ENCODE measurements around the gene GM2A.
"Not testable (repeated sequence)": the region's sequence is repeated elsewhere in the genome, so short reads cannot be mapped to it uniquely, and the experiment has no call there.

GM2A gene

DNA sequence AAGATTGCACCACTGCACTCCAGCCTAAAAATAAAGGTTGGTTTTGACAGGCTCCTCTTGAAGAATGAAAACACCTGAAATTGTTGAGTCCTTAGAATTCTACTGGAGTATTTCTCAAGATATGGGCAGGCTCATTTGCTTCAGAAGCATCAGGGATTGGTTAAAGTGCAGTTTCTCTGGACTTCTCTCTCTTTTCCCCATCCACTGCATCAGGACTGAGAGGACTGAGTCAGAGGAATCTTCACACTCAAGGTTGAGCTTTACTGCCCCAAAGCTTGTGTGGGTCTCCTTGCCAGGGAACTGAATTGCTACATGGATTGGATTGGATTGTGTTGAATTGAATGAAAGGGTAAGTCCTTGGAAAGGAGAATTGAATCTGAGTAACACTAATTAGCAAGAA lies 21.6 kb upstream of the GM2A start:
- Histone ChIP-seq H3K4me3 (ENCODE audit: low read length) (no peak overlapping the region), H3K9ac (ENCODE audit: low read length) (no peak overlapping the region), H3K36me3 (ENCODE audit: control insufficient read depth, insufficient read depth, low read length) (no peaks in the 10 kb centered on the region), H3K27me3 (ENCODE audit: control insufficient read depth, insufficient read depth, low read length) (no peaks in the 10 kb centered on the region), H3K9me3 (ENCODE audit: control insufficient read depth, low read length) (no peaks in the 10 kb centered on the region), H3K4me1 (ENCODE audit: control insufficient read depth, insufficient read depth, low read length) (no peaks in the 10 kb centered on the region)

DNA sequence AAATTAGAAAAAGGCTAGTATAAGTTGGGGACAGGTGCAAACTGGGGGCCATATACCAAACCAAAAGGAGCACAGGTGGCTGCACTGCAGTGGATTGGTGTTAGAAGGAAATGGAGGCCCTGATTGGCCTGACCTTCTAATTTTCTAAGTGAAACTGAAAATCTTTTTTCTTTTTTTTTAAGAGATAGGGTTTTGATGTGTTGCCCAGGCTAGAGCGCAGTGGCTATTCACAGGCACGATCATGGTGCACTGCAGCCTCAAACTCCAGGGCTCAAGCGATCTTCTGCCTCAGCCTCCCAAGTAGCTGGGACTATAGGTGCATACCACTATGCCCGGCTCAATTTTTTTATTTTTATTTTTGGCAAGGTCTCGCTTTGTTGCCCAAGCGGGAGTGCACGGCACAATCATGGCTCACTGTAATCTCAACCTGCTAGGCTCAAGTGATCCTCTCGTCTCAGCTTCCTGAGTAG lies 19.3 kb upstream of the GM2A start:
- Histone ChIP-seq H3K9ac (ENCODE audit: low read length) (no peak overlapping the region), H3K4me1 (ENCODE audit: control insufficient read depth, insufficient read depth, low read length) (no peaks in the 10 kb centered on the region), H3K9me3 (ENCODE audit: control insufficient read depth, low read length) (no peaks in the 10 kb centered on the region), H3K27me3 (ENCODE audit: control insufficient read depth, insufficient read depth, low read length) (no peaks in the 10 kb centered on the region), H3K4me3 (ENCODE audit: low read length) (no peak overlapping the region), H3K36me3 (ENCODE audit: control insufficient read depth, insufficient read depth, low read length) (no peaks in the 10 kb centered on the region)

DNA sequence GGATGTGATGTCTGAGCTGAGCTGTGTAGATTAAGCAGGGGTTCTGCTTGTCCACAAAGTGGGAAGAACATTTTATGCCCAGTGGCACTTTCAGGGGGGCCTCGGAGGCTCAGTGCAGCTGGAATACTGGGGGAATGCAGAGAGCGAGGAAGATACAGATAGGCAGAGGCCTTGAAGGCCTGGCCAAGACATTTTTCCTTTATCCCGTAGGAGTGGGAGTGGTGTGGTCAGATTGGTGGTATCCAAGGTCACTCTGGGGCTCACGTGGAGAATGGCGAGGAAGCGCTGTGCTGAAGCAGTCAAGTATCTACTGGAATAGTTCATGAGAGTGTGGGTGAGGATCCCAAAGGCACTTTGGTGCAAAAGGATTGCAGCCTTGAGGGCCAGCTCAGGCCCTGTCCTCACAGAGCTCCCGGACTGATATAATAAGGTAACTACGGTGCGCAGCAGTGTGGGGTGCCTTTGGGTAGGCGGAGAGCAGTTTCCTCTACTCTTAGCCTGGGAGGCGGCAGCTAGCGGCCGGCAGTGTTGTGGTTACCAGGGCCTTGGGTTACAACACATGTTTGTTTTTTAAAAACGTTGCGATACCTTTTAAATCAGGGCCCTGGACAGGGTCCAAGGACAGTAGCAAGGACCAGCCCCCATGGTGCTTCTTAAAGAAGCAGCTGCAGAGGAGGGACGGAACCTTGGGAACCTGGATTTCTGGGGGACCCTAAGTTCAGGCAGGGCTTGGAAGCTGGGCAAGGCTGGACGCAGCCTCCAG lies 18.3 kb upstream of the GM2A start:
- H3K27me3 ChIP-seq (ENCODE audit: control insufficient read depth, insufficient read depth, low read length): no peaks in the 10 kb centered on the region
- no peak overlapping the region for H3K9ac ChIP-seq (ENCODE audit: low read length)
- H3K36me3 ChIP-seq (ENCODE audit: control insufficient read depth, insufficient read depth, low read length): no peaks in the 10 kb centered on the region
- no peaks in the 10 kb centered on the region for H3K4me1 ChIP-seq (ENCODE audit: control insufficient read depth, insufficient read depth, low read length)
- no peaks in the 10 kb centered on the region for H3K9me3 ChIP-seq (ENCODE audit: control insufficient read depth, low read length)
- H3K4me3 ChIP-seq (ENCODE audit: low read length): no peak overlapping the region

DNA sequence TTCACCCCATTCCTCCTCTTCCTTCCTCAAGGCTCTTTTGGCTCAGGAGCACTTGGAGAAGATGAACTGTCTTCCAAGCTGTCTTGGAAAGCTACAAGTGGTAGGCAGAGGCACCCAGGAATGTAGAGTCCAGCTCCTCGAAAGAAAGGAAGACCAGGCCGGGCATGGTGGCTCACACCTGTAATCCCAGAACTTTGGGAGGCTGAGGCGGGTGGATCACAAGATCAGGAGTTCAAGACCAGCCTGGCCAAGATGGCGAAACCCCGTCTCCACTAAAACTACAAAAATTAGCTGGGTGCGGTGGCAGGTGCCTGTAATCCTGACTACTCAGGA lies 17.8 kb upstream of the GM2A start:
- H3K9ac ChIP-seq (ENCODE audit: low read length); H3K4me3 ChIP-seq (ENCODE audit: low read length); H3K27me3 ChIP-seq (ENCODE audit: control insufficient read depth, insufficient read depth, low read length); H3K9me3 ChIP-seq (ENCODE audit: control insufficient read depth, low read length); H3K4me1 ChIP-seq (ENCODE audit: control insufficient read depth, insufficient read depth, low read length); H3K36me3 ChIP-seq (ENCODE audit: control insufficient read depth, insufficient read depth, low read length): not testable (repeated sequence)

DNA sequence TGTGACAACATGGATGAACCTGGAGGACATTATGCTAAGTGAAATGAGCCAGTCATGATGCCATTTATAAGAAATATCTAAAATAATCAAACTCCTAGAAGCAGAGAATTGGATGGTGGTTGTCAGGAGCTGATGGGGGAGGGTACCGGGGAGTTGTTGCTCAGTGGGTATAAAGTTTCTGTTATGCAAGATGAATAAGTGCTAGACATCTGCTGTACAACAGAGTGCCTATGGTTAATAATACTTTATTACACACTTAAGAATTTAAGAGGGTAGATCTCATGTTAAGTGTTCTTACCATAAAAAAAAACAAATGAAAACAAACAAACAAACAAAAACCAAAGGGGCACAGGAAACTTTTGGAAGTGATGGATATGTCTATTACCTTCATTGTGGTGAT lies 16.1 kb upstream of the GM2A start:
- no peaks in the 10 kb centered on the region for H3K4me1 ChIP-seq (ENCODE audit: control insufficient read depth, insufficient read depth, low read length)
- H3K36me3 ChIP-seq (ENCODE audit: control insufficient read depth, insufficient read depth, low read length): no peaks in the 10 kb centered on the region
- H3K9ac ChIP-seq (ENCODE audit: low read length): no peak overlapping the region
- no peak overlapping the region for H3K4me3 ChIP-seq (ENCODE audit: low read length)
- H3K27me3 ChIP-seq (ENCODE audit: control insufficient read depth, insufficient read depth, low read length): no peaks in the 10 kb centered on the region
- H3K9me3 ChIP-seq (ENCODE audit: control insufficient read depth, low read length): no peaks in the 10 kb centered on the region

DNA sequence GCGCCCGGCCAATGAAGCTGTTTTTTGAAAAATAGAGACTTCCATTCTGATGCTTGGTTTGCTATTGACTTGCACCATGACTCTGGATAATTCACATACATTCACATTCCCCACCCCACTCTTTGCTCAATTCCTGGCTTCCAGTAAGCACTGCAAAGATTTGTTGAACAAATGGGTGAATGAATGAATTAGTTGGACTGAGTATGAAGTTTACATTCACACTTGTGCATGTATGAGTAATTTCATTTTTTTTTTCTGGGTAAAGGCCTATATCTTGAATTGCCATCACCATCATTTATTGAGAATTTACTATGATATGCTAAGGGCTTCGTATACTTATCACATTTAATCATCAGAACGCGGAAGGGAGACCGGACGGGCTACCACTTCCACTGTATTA lies 15.3 kb upstream of the GM2A start:
- H3K4me1 ChIP-seq (ENCODE audit: control insufficient read depth, insufficient read depth, low read length): no peaks in the 10 kb centered on the region
- no peak overlapping the region for H3K4me3 ChIP-seq (ENCODE audit: low read length)
- no peak overlapping the region for H3K9ac ChIP-seq (ENCODE audit: low read length)
- no peaks in the 10 kb centered on the region for H3K9me3 ChIP-seq (ENCODE audit: control insufficient read depth, low read length)
- no peaks in the 10 kb centered on the region for H3K36me3 ChIP-seq (ENCODE audit: control insufficient read depth, insufficient read depth, low read length)
- no peaks in the 10 kb centered on the region for H3K27me3 ChIP-seq (ENCODE audit: control insufficient read depth, insufficient read depth, low read length)

DNA sequence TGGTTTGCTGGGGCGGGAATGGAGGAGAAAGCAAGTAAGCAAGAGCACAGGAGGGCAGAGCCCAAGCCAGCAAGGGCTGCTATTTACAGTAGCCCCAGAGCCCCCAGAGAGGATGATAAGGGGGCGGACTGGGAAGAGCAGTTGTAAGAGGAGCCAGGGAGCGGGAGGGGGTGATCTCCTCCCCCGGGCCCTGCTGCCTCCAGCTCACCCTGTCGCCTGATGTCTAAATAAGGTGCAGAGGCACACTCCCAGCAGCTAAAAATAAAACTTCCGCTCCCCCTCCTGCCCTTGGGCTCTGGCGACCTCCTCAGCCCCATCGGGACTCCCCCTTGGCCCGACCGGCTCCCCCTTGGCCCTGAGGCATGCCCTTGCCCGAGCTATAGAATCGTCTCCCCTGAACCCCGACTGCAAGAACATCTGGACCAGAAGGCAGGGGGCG lies 14.7 kb upstream of the GM2A start:
- H3K4me3 ChIP-seq (ENCODE audit: low read length): no peak overlapping the region
- H3K4me1 ChIP-seq (ENCODE audit: control insufficient read depth, insufficient read depth, low read length): no peaks in the 10 kb centered on the region
- no peaks in the 10 kb centered on the region for H3K9me3 ChIP-seq (ENCODE audit: control insufficient read depth, low read length)
- H3K9ac ChIP-seq (ENCODE audit: low read length): no peak overlapping the region
- H3K27me3 ChIP-seq (ENCODE audit: control insufficient read depth, insufficient read depth, low read length): no peaks in the 10 kb centered on the region
- H3K36me3 ChIP-seq (ENCODE audit: control insufficient read depth, insufficient read depth, low read length): no peaks in the 10 kb centered on the region

DNA sequence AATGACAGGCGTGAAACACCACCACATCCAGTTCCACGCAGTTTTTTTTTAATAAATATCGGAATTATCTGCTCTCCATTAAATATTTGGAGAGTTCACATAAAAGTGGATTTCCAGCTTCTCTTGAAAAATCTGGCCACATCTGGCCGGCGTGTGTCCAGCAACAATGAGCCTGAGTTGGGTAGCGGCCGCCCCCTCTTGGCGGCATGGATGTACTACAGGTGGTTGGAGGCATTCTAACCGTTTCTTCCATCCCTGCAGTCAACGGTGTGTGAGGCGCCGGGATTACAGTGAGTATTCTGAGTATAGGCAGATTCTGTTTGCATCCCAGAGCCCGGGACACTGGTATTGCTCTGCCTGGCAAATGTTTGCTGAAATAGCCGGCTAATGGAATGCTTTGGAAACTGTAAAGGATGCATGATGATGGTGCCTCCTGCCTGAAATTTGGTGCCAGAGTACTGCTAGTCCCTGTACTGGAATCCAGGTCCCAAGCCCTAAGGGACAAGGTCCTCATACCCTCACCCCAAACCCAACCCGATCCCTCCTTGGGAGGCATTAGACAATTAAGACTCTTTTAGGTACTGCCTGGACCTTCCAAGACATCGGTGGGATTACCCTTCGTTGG lies 13.6 kb upstream of the GM2A start:
- Histone ChIP-seq H3K9ac (ENCODE audit: low read length) (no peak overlapping the region), H3K36me3 (ENCODE audit: control insufficient read depth, insufficient read depth, low read length) (no peaks in the 10 kb centered on the region), H3K4me1 (ENCODE audit: control insufficient read depth, insufficient read depth, low read length) (no peaks in the 10 kb centered on the region), H3K9me3 (ENCODE audit: control insufficient read depth, low read length) (no peaks in the 10 kb centered on the region), H3K27me3 (ENCODE audit: control insufficient read depth, insufficient read depth, low read length) (no peaks in the 10 kb centered on the region), H3K4me3 (ENCODE audit: low read length) (no peak overlapping the region)

DNA sequence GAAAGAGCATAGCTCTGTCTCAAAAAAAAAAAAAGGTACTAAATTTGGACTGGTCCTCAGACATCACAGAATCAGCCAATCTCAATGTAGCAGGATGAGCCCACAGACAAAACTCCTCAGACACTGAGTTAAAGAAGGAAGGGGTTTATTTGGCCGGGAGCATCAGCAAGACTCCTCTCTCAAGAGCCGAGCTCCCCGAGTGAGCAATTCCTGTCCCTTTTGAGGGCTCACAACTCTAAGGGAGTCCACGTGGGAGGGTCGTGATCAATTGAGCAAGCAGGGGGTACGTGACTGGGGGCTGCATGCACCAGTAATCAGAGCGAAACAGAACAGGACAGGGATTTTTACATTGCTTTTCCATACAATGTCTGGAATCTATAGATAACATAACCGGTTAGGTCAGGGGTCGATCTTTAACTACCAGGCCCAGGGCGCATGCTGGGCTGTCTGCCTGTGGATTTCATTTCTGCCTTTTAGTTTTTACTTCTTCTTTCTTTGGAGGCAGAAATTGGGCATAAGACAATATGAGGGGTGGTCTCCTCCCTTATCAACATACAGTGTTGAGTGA lies 12.6 kb upstream of the GM2A start:
- H3K9ac ChIP-seq (ENCODE audit: low read length); H3K9me3 ChIP-seq (ENCODE audit: control insufficient read depth, low read length); H3K4me1 ChIP-seq (ENCODE audit: control insufficient read depth, insufficient read depth, low read length); H3K36me3 ChIP-seq (ENCODE audit: control insufficient read depth, insufficient read depth, low read length); H3K4me3 ChIP-seq (ENCODE audit: low read length); H3K27me3 ChIP-seq (ENCODE audit: control insufficient read depth, insufficient read depth, low read length): not testable (repeated sequence)

DNA sequence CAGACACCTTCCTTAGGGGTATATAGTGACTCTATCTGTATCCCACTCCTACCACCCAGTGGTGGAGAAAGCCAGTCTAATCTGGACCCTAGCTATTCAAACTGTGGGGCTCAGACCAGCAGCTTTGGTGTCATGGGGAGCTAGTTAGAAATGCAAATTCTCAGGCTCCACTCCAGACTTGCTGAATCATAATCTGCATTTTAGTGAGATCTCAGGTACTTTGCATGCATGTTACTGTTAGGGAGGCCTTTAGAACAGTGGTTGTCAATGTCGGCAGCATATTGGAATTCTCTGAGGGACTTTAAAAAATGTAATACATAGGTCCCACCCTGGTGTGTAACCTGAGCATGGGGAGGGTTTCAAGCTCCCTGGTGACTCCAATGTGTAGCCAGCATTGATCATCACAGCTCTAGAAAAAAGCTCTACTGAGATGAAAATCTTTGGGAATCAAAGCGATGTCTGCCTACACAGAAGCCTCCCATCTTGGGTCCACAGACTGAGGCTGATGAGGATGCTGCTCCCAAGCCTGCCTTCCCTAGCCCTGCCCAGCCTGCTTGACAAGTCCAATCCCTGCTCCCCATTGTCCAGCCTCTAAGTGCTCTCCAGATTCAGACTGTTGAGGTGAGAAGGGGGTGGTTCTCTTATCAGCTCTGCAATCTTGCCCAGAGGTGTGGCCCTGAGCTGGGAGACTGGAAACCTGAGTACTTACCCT lies 11.9 kb upstream of the GM2A start:
- Histone ChIP-seq H3K36me3 (ENCODE audit: control insufficient read depth, insufficient read depth, low read length) (no peaks in the 10 kb centered on the region), H3K9ac (ENCODE audit: low read length) (no peak overlapping the region), H3K9me3 (ENCODE audit: control insufficient read depth, low read length) (no peaks in the 10 kb centered on the region), H3K4me3 (ENCODE audit: low read length) (no peak overlapping the region), H3K27me3 (ENCODE audit: control insufficient read depth, insufficient read depth, low read length) (no peaks in the 10 kb centered on the region), H3K4me1 (ENCODE audit: control insufficient read depth, insufficient read depth, low read length) (no peaks in the 10 kb centered on the region)

DNA sequence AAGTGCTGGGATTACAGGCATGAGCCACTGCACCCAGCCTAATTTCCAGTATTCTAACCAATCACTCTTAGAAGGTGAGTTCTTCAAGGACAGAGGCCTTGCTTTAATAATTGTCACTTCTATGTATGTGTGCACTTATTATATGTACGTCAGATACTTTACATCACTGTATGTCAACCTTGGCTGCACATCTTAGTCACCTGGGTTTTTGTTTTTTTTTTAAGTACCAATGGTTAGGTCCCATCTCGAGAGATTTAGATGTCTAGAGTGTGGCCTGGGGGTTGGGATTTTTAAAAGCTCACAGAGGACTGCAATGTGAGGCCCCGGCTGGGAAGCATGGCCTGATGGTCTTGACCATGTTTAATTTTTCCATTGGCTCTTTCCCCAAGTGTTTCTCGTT lies 9.9 kb upstream of the GM2A start:
- H3K4me3 ChIP-seq (ENCODE audit: low read length): no peak overlapping the region
- H3K4me1 ChIP-seq (ENCODE audit: control insufficient read depth, insufficient read depth, low read length): no peaks in the 10 kb centered on the region
- H3K36me3 ChIP-seq (ENCODE audit: control insufficient read depth, insufficient read depth, low read length): no peaks in the 10 kb centered on the region
- no peak overlapping the region for H3K9ac ChIP-seq (ENCODE audit: low read length)
- H3K27me3 ChIP-seq (ENCODE audit: control insufficient read depth, insufficient read depth, low read length): no peaks in the 10 kb centered on the region
- H3K9me3 ChIP-seq (ENCODE audit: control insufficient read depth, low read length): no peaks in the 10 kb centered on the region

DNA sequence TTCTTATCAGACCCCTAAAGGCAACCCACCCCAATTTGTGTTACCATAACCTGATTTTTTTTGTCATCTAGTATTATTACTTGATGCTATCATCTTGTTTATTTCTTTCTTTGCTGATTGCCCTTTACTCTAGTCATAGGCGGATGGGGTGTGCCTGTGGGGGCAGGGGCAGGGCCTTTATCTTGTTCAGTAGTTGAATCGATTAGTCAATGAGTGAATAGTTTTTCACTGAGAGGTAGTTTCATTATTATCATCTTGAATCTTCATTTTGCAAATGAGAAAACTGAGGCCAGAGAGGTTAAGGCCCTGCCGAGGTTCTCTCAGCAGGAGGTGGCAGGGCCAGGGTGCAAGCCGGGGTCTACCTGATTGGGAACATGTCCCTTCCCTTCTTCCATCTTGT lies 9.4 kb upstream of the GM2A start:
- Histone ChIP-seq H3K9ac (ENCODE audit: low read length) (no peak overlapping the region), H3K4me3 (ENCODE audit: low read length) (no peak overlapping the region), H3K4me1 (ENCODE audit: control insufficient read depth, insufficient read depth, low read length) (no peaks in the 10 kb centered on the region)

More for the DNA sequence above, 9.4 kb upstream of the GM2A start:
- Histone ChIP-seq H3K9me3 (ENCODE audit: control insufficient read depth, low read length) (no peaks in the 10 kb centered on the region), H3K27me3 (ENCODE audit: control insufficient read depth, insufficient read depth, low read length) (no peaks in the 10 kb centered on the region), H3K36me3 (ENCODE audit: control insufficient read depth, insufficient read depth, low read length) (no peaks in the 10 kb centered on the region)

All from mucosa of stomach (tissue), 1 donor.